GM23248 (cell line): Measurements from ENCODE around the gene FBP1. TPM values are rescaled to one million over a fixed set of nuclear protein-coding genes. Genes with fewer than 3 reads are reported as not detected.

ENCODE experiments used
- DNase-seq: peaks from one replicate; pipeline ENCODE4 v3.0.0-alpha.2; 2015
- H2AFZ ChIP-seq: fragments of 200-600 bp; sonication (generic); 2 replicates; pipeline ENCODE4 v1.6.1; 2016; ENCODE audit warnings: antibody characterized with exemption
- H3F3A ChIP-seq: fragments of 200-600 bp; sonication (generic); 2 replicates; pipeline ENCODE4 v1.6.1; 2016; ENCODE audit warnings: mild to moderate bottlenecking, antibody characterized with exemption, mixed run types; ENCODE audit not compliant: insufficient read depth
- H3K27ac ChIP-seq: fragments of 200-600 bp; sonication (generic); 2 replicates; pipeline ENCODE4 v1.5.1; 2016; ENCODE audit warnings: mild to moderate bottlenecking
- H3K27me3 ChIP-seq: fragments of 200-600 bp; sonication (generic); replicated peaks from 2 replicates; pipeline ENCODE4 v1.6.1; 2016; ENCODE audit warnings: mild to moderate bottlenecking; ENCODE audit not compliant: insufficient read depth
- H3K36me3 ChIP-seq: fragments of 200-600 bp; sonication (generic); 2 replicates; pipeline ENCODE4 v1.6.1; 2016; ENCODE audit warnings: low read depth, mild to moderate bottlenecking
- H3K4me1 ChIP-seq: fragments of 200-600 bp; sonication (generic); 2 replicates; pipeline ENCODE4 v1.6.1; 2016; ENCODE audit warnings: mild to moderate bottlenecking; ENCODE audit not compliant: insufficient read depth
- H3K4me2 ChIP-seq: fragments of 200-600 bp; sonication (generic); one replicate; pipeline ENCODE4 v1.6.1; 2016; ENCODE audit warnings: mild to moderate bottlenecking; ENCODE audit not compliant: unreplicated experiment
- H3K4me3 ChIP-seq: fragments of 200-600 bp; sonication (generic); 2 replicates; pipeline ENCODE4 v1.5.1; 2016; ENCODE audit warnings: mild to moderate bottlenecking
- H3K79me2 ChIP-seq: fragments of 200-600 bp; sonication (generic); 2 replicates; pipeline ENCODE4 v1.6.1; 2016; ENCODE audit warnings: mild to moderate bottlenecking; ENCODE audit not compliant: insufficient read depth
- H3K9ac ChIP-seq: fragments of 200-600 bp; sonication (generic); 2 replicates; pipeline ENCODE4 v1.6.1; 2016; ENCODE audit warnings: mild to moderate bottlenecking
- H3K9me2 ChIP-seq: fragments of 200-600 bp; sonication (generic); 2 replicates; pipeline ENCODE4 v1.6.1; 2016; ENCODE audit warnings: mixed run types, mild to moderate bottlenecking, moderate library complexity; ENCODE audit not compliant: insufficient read depth
- H3K9me3 ChIP-seq: fragments of 200-600 bp; sonication (generic); one replicate; pipeline ENCODE4 v1.6.1; 2017; ENCODE audit warnings: low read depth
- H4K20me1 ChIP-seq: fragments of 200-600 bp; sonication (generic); 2 replicates; pipeline ENCODE4 v1.6.0; 2016; ENCODE audit not compliant: insufficient read depth
- EZH2 ChIP-seq: fragments of 200-600 bp; sonication (generic); IDR thresholded peaks from 2 replicates; pipeline ENCODE4 v1.6.1; 2018; ENCODE audit warnings: antibody characterized with exemption, mild to moderate bottlenecking; ENCODE audit not compliant: insufficient read depth, poor library complexity, severe bottlenecking
- EZH2phosphoT487 ChIP-seq: fragments of 200-600 bp; sonication (generic); IDR thresholded peaks from 2 replicates; pipeline ENCODE4 v1.6.1; 2018; ENCODE audit warnings: antibody characterized with exemption, moderate library complexity, mild to moderate bottlenecking, low read depth; ENCODE audit not compliant: insufficient read depth
- WGBS, 2 experiments: methylation state at CpG; one replicate each; pipeline ENCODE4 v1.1.6; 2015 to 2017; ENCODE audit warnings: low lambda C conversion rate in 2 of 2, low coverage in 1 of 2; ENCODE audit errors: missing lambda C conversion rate in 2 of 2; 5-methylcytosine and 5-hydroxymethylcytosine counted together
- in situ Hi-C: fragments of 300-500 bp; cut with MboI; formaldehyde crosslinking; loops from 2 replicates; pipeline ENCODE4 v1.15.0; 2020
- polyA plus RNA-seq: library from polyadenylated mRNA; unstranded; fragments of >200 nt; fragmentation: Nextera tagmentation; extraction: Ambion mirVana; gene quantifications from 2 replicates; pipeline ENCODE4 v1.2.1, GENCODE V29; 2016
- total RNA-seq: library from RNA; depleted of rRNA; stranded (reverse); fragments of >200 nt; shearing (Covaris generic); gene quantifications from 2 replicates; pipeline ENCODE4 v1.2.3, GENCODE V29; 2014

The FBP1 gene
- total and polyA plus RNA-seq, 2 experiments from 2014 or later = not detected

DNA sequence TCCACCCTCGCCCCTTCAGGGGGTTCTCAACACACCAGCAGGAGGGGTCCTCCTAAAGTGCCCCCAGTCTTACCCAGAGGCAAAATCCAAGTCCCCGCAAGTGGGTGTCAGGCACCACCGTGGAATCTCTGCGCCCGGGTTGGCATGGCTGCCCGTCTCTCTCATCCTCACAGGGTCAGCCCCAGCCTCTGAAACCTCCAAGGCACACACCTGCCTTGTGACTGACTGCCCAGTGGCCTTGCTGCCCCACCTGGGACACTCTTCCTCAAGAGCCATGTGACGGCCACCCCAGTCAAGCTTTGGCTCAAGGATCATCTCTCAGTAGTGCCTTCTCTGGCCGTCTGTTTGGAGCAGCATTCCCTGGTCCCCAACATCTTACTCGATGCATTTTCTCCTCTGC lies 50.6 kb downstream of the FBP1 start:
- H2AFZ ChIP-seq = no peak overlapping the region
- H3K79me2 ChIP-seq = no peaks in the 10 kb centered on the region
- H3F3A ChIP-seq = no peaks in the 10 kb centered on the region
- WGBS, 2 experiments = 62 to 63% methylated on average over 8 to 9 of the region's 9 CpGs
- H3K4me1 ChIP-seq = 0 out of 2 replicates have a peak, but pooled peaks cover 4% of the 10 kb centered on the region
- H3K36me3 ChIP-seq = no peaks in the 10 kb centered on the region
- no peak overlapping the region for H3K4me3 ChIP-seq
- no peak overlapping the region for H3K27ac ChIP-seq
- H3K9me2 ChIP-seq = no peaks in the 10 kb centered on the region
- no peaks in the 10 kb centered on the region for H4K20me1 ChIP-seq
- in situ Hi-C loops = no loop called here
- no peak overlapping the region for H3K4me2 ChIP-seq
- no peaks in the 10 kb centered on the region for H3K9me3 ChIP-seq
- H3K9ac ChIP-seq = no peak overlapping the region
- DNase-seq = no peak
- peaks cover 3% of the 10 kb centered on the region for H3K27me3 ChIP-seq
- TF ChIP-seq EZH2phosphoT487 (no peak), EZH2 (no peak)

DNA sequence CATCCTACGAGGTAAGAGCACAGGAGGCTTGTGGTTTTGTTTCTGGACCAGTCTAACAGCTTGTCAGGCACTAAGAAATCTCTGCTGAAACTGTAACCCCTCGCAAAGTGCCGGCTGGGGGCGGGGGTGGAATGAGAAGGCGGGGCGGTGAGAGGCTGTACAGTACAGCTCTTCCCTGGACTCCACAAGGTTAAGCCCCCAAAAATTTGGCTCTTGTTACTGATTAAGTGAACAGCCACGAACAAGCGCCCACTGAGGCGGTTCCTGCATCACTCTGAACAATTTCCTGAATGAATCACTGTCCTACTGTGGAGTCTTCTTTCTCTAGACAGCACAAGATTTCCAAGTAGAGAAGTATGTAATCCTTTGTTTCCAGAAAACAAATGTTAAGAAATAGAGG lies 52.5 kb downstream of the FBP1 start:
- in situ Hi-C loops = no loop called here
- Histone ChIP-seq H3K27ac (no peak overlapping the region), H2AFZ (peak overlapping the region; percentile 52), H3F3A (no peaks in the 10 kb centered on the region), H3K4me2 (peak overlapping the region; percentile 50), H3K9me3 (no peaks in the 10 kb centered on the region), H3K79me2 (no peaks in the 10 kb centered on the region), H3K9ac (no peak overlapping the region), H3K9me2 (no peaks in the 10 kb centered on the region), H4K20me1 (no peaks in the 10 kb centered on the region), H3K4me1 (0 out of 2 replicates have a peak, but pooled peaks cover 4% of the 10 kb centered on the region), H3K27me3 (0 out of 2 replicates have a peak, but pooled peaks cover 3% of the 10 kb centered on the region), H3K4me3 (no peak overlapping the region), H3K36me3 (no peaks in the 10 kb centered on the region)
- TF ChIP-seq EZH2 (no peak), EZH2phosphoT487 (no peak)
- peak; percentile 65 for DNase-seq
- 44 to 45% methylated on average over 9 of the region's 9 CpGs for WGBS, 2 experiments

DNA sequence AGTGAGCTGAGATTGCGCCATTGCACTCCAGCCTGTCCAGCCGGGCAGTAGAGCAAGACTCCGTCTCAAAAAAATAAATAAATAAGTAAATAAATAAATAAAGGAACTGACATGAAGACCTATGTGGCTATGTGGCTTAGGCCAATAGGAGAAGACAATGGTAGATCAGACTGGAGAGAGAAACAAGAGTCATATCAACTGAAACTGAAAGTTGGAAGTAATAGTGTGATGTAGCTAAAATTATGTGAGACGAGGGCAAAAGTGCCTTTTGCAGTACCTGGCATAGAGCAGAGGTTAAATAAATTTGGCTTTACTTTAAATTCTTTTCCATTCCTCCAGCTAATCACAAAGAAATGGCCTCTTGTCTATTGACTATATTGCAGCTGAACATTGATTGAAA lies 53.0 kb downstream of the FBP1 start:
- Histone ChIP-seq H3K9ac (no peak overlapping the region), H3K36me3 (no peaks in the 10 kb centered on the region), H3K79me2 (no peaks in the 10 kb centered on the region), H3F3A (no peaks in the 10 kb centered on the region), H3K9me3 (no peaks in the 10 kb centered on the region), H3K27me3 (0 out of 2 replicates have a peak, but pooled peaks cover 3% of the 10 kb centered on the region), H3K4me2 (peak overlapping the region; percentile 50), H3K9me2 (no peaks in the 10 kb centered on the region), H3K27ac (no peak overlapping the region), H3K4me1 (0 out of 2 replicates have a peak, but pooled peaks cover 4% of the 10 kb centered on the region), H3K4me3 (no peak overlapping the region), H4K20me1 (no peaks in the 10 kb centered on the region), H2AFZ (0 out of 2 replicates have a peak overlapping the region, but pooled peaks have one; percentile 52)
- TF ChIP-seq EZH2phosphoT487 (no peak), EZH2 (no peak)
- in situ Hi-C loops = no loop called here
- 62 to 67% methylated on average over 4 of the region's 4 CpGs for WGBS, 2 experiments
- DNase-seq = no peak

DNA sequence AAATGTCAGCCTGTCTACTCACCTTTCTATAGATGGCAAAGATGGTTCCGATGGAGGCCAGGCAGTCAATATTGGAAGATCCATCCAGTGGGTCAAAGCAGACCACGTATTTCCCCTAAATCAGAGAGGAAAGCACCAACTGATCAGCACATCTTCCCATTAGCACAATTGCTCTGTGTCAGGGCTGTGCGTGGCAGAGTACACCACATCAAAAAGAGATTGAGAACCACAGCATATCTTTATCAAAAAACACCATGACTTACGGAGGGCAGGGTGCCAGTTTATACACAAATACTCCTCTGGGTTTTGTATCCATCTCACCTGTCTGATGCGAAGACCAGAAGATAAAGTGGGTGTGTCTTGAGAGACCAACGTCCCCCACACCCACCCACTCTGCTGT lies 54.8 kb downstream of the FBP1 start:
- DNase-seq = no peak
- H3K9me3 ChIP-seq = no peaks in the 10 kb centered on the region
- H3K79me2 ChIP-seq = no peaks in the 10 kb centered on the region
- no peaks in the 10 kb centered on the region for H3K36me3 ChIP-seq
- no peak overlapping the region for H3K27ac ChIP-seq
- H3K4me2 ChIP-seq = no peak overlapping the region
- 0 out of 2 replicates have a peak, but pooled peaks cover 4% of the 10 kb centered on the region for H3K4me1 ChIP-seq
- no peaks in the 10 kb centered on the region for H3K9me2 ChIP-seq
- WGBS, 2 experiments = 55 to 57% methylated on average over 6 of the region's 6 CpGs
- no peak overlapping the region for H3K4me3 ChIP-seq
- peaks cover 13% of the 10 kb centered on the region; the same call in 1 of the 2 replicates for H3K27me3 ChIP-seq
- no peak for TF ChIP-seq EZH2phosphoT487
- H4K20me1 ChIP-seq = no peaks in the 10 kb centered on the region
- H3K9ac ChIP-seq = no peak overlapping the region
- in situ Hi-C loops = no loop called here
- H3F3A ChIP-seq = no peaks in the 10 kb centered on the region
- H2AFZ ChIP-seq = no peak overlapping the region

DNA sequence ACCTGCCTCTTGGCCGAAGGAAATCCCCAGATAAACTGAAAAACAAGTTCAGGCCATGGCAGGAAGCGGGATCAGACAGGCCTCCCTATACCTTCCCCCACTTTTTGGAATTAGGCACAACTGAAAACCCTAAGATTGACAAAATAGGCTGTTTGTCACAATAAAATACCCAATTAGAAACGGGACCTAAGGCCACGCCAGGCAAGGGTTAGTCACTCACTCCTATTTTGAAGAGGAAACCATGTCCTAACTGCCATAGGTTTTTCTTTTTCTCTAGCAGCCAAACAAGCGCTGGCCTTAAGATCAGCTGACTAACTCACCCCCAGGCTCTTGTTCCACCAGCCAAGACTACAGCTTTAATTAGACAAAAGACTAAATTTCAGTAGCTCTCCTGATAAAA lies 57.6 kb downstream of the FBP1 start:
- WGBS, 2 experiments = 58 to 69% methylated on average over 5 of the region's 5 CpGs
- TF ChIP-seq EZH2phosphoT487 (no peak), EZH2 (no peak)
- Histone ChIP-seq H3K27ac (no peak overlapping the region), H2AFZ (no peak overlapping the region), H4K20me1 (no peaks in the 10 kb centered on the region), H3K9me2 (no peaks in the 10 kb centered on the region), H3K4me3 (no peak overlapping the region), H3K4me1 (no peaks in the 10 kb centered on the region), H3K27me3 (peaks cover 13% of the 10 kb centered on the region; the same call in 1 of the 2 replicates), H3K36me3 (no peaks in the 10 kb centered on the region), H3K9me3 (no peaks in the 10 kb centered on the region), H3K79me2 (no peaks in the 10 kb centered on the region), H3K4me2 (no peak overlapping the region), H3F3A (no peaks in the 10 kb centered on the region), H3K9ac (no peak overlapping the region)
- DNase-seq = no peak
- in situ Hi-C loops = no loop called here
